Endothelial cell of umbilical vein (primary cell): Measurements from ENCODE around the gene CHRD. TPM values are rescaled to one million over a fixed set of nuclear protein-coding genes. Genes with fewer than 3 reads are reported as not detected.

ENCODE experiments used
- BruUV-seq: library from RNA; stranded (reverse); fragments of 400-500 nt; replicated peaks from 2 replicates; lab custom pipeline; 2021; lab: Mats Ljungman, UMichigan
- CTCF ChIA-PET: fragments of 300-600, 350-600 bp; sonication (Branson Sonifier 250); formaldehyde crosslinking; loops from one replicate; lab custom pipeline; 2021; ENCODE audit warnings: antibody characterized with exemption, inconsistent platforms; lab: Charles Lee
- POLR2A ChIA-PET: fragments of 300-600, 350-600 bp; sonication (Branson Sonifier 250); formaldehyde crosslinking; loops from one replicate; lab custom pipeline; 2021; ENCODE audit warnings: antibody characterized with exemption, inconsistent platforms; lab: Charles Lee
- DNase-seq: peaks from one replicate; pipeline ENCODE4 v3.0.0-alpha.2; 2011; ENCODE audit warnings: low read depth, low spot score
- FAIRE-seq: peaks from 2 replicates; lab custom pipeline; 2011; peaks lifted over from hg19 to GRCh38; lab: Jason Lieb, UNC
- H2AFZ ChIP-seq: 2 replicates; pipeline ENCODE4 v1.6.0; 2012; ENCODE audit warnings: low read depth, low read length, control low read depth, inconsistent platforms
- H3K27ac ChIP-seq: 2 replicates; pipeline ENCODE4 v1.5.1; 2011; ENCODE audit warnings: low read depth, mild to moderate bottlenecking, control low read depth, low read length, moderate library complexity; ENCODE audit not compliant: insufficient read depth
- H3K27me3 ChIP-seq, 2 experiments: 2 replicates each; pipeline versions ENCODE4 v1.6.0 to v1.6.1; 2011; ENCODE audit warnings: low read length in 2 of 2, mixed read lengths in 1 of 2; ENCODE audit not compliant: control insufficient read depth in 2 of 2, insufficient read depth in 2 of 2
- H3K36me3 ChIP-seq, 2 experiments: 2 replicates in 1 of 2; 3 replicates in 1 of 2; pipeline ENCODE4 v1.5.1; 2011; ENCODE audit warnings: low read length in 2 of 2, mild to moderate bottlenecking in 1 of 2, moderate library complexity in 1 of 2; ENCODE audit not compliant: control insufficient read depth in 2 of 2, insufficient read depth in 2 of 2; ENCODE audit errors: extremely low read depth in 1 of 2
- H3K4me1 ChIP-seq: 3 replicates; pipeline ENCODE4 v1.5.1; 2011; ENCODE audit warnings: mild to moderate bottlenecking, low read length; ENCODE audit not compliant: control insufficient read depth, insufficient read depth; ENCODE audit errors: extremely low read depth
- H3K4me2 ChIP-seq: 2 replicates; pipeline ENCODE4 v1.6.1; 2011; ENCODE audit warnings: low read length, control low read depth, mixed read lengths; ENCODE audit not compliant: insufficient read depth
- H3K4me3 ChIP-seq, 3 experiments: fragments of 200-600 bp in 1 of 3; sonication (generic), shearing (Covaris generic) in 1 of 3; replicated peaks in 1 of 3; 2 replicates each; pipeline ENCODE4 v1.5.1; 2011 to 2016; ENCODE audit warnings: control low read depth in 3 of 3, low read length in 3 of 3, mild to moderate bottlenecking in 2 of 3, inconsistent platforms in 1 of 3, low read depth in 1 of 3, moderate library complexity in 1 of 3; ENCODE audit not compliant: insufficient read depth in 1 of 3
- H3K79me2 ChIP-seq: 2 replicates; pipeline ENCODE4 v1.6.0; 2012; ENCODE audit warnings: low read length, inconsistent platforms; ENCODE audit not compliant: control insufficient read depth, insufficient read depth
- H3K9ac ChIP-seq: replicated peaks from 2 replicates; pipeline ENCODE3; 2011; ENCODE audit warnings: low read length, control low read depth; ENCODE audit not compliant: insufficient read depth; ENCODE audit errors: extremely low read depth
- H3K9me1 ChIP-seq: replicated peaks from 3 replicates; pipeline ENCODE4 v1.6.0; 2011; ENCODE audit warnings: mild to moderate bottlenecking, low read length; ENCODE audit not compliant: control insufficient read depth, insufficient read depth; ENCODE audit errors: extremely low read depth
- H3K9me3 ChIP-seq: replicated peaks from 2 replicates; pipeline ENCODE4 v1.5.1; 2012; ENCODE audit warnings: low read length, inconsistent platforms; ENCODE audit not compliant: control insufficient read depth, insufficient read depth
- H4K20me1 ChIP-seq: replicated peaks from 2 replicates; pipeline ENCODE3; 2011; ENCODE audit warnings: mild to moderate bottlenecking, low read length; ENCODE audit not compliant: control insufficient read depth, insufficient read depth; ENCODE audit errors: extremely low read depth
- CTCF ChIP-seq, 2 donors: IDR thresholded peaks; 1 replicate in 1 of 2; 2 replicates in 1 of 2; pipeline ENCODE4 v1.5.1; 2011; ENCODE audit warnings: low read length in 2 of 2, mild to moderate bottlenecking in 2 of 2, moderate library complexity in 2 of 2, control low read depth in 1 of 2, inconsistent platforms in 1 of 2, low read depth in 1 of 2; ENCODE audit not compliant: insufficient read depth in 1 of 2; ENCODE audit errors: extremely low read depth in 1 of 2
- EZH2 ChIP-seq: IDR thresholded peaks from 2 replicates; pipeline ENCODE4 v1.6.1; 2012; ENCODE audit warnings: borderline replicate concordance, low read depth, mild to moderate bottlenecking, moderate library complexity, low read length, inconsistent platforms; ENCODE audit not compliant: severe bottlenecking
- FOS ChIP-seq: IDR thresholded peaks from 2 replicates; pipeline ENCODE4 v1.6.1; 2011; ENCODE audit warnings: mild to moderate bottlenecking, low read length, moderate library complexity, borderline replicate concordance; ENCODE audit not compliant: insufficient read depth
- MYC ChIP-seq: IDR thresholded peaks from one replicate; pipeline ENCODE4 v1.6.1; 2011; ENCODE audit warnings: mild to moderate bottlenecking, low read depth, low read length
- POLR2A ChIP-seq: IDR thresholded peaks from 2 replicates; pipeline ENCODE4 v1.6.1; 2012; ENCODE audit warnings: low read depth, mild to moderate bottlenecking, control low read depth, low read length
- dilution Hi-C: fragments of 300-500 bp; cut with MboI; formaldehyde crosslinking; loops from one replicate; pipeline ENCODE4 v1.15.0; 2019; ENCODE audit warnings: low sequenced_read_pairs; ENCODE audit not compliant: extremely low pct_ligation_motif_present
- intact Hi-C: fragments of 100-400 bp; cut with micrococcal nuclease; formaldehyde crosslinking; loops from one replicate; pipeline ENCODE4 v1.10.0; 2022
- polyA plus RNA-seq, 4 experiments: library from polyadenylated mRNA; depleted of rRNA in 3 of 4; stranded (reverse) in 3 of 4; unstranded in 1 of 4; fragments of >200 nt; gene quantifications; 2 replicates each; pipeline versions ENCODE4 v1.2.1 to v1.2.3, GENCODE V29; 2011 to 2012; ENCODE audit warnings: missing spikeins in 1 of 4
- total RNA-seq: library from RNA; stranded (reverse); gene quantifications from 2 replicates; pipeline ENCODE4 v1.2.3, GENCODE V29; 2021

Gene CHRD
- total and polyA plus RNA-seq, 2 donors (not counting 3 experiments of a cell fraction or from before 2014, with no cell fraction given), result 0.40 to 0.54 TPM

- no peaks in the 10 kb centered on the region for H3K4me1 ChIP-seq
- H3K4me2 ChIP-seq, result no peak overlapping the region
- H4K20me1 ChIP-seq, result no peaks in the 10 kb centered on the region
- no peaks in the 10 kb centered on the region for H3K36me3 ChIP-seq
- dilution Hi-C loops, result no loop called here
- FAIRE-seq, result no peak
- H3K27me3 ChIP-seq, result peaks cover 10 to 16% of the 10 kb centered on the region in 2 experiments
- no TSS peak for BruUV-seq
- ChIA-PET POLR2A (no interaction called here), CTCF (interaction anchor here (0.7 kb wide), 1 partner anchor 14 kb away, joined by 3 read pairs; the partner anchor contains the start of gene THPO)
- intact Hi-C loops, result no loop called here
- TF ChIP-seq MYC (no peak), FOS (no peak), EZH2 (no peak)
- H3K9me1 ChIP-seq, result no peaks in the 10 kb centered on the region
- no peak overlapping the region for H2AFZ ChIP-seq
- no peaks in the 10 kb centered on the region for H3K9me3 ChIP-seq
- H3K79me2 ChIP-seq, result no peaks in the 10 kb centered on the region
- no peak overlapping the region for H3K4me3 ChIP-seq
- H3K27ac ChIP-seq, result no peak overlapping the region
- no peak overlapping the region for H3K9ac ChIP-seq
- no peak for DNase-seq
These were observed 11.4 kb downstream of the CHRD start for GRCh38 chr3:184391266-184391665.

- Histone ChIP-seq H3K79me2 (no peaks in the 10 kb centered on the region), H3K9ac (no peak overlapping the region), H3K4me3 (no peak overlapping the region), H3K36me3 (no peaks in the 10 kb centered on the region), H3K4me2 (no peak overlapping the region), H3K9me3 (no peaks in the 10 kb centered on the region), H2AFZ (no peak overlapping the region), H4K20me1 (no peaks in the 10 kb centered on the region), H3K27ac (no peak overlapping the region), H3K27me3 (peaks cover 15% of the 10 kb centered on the region in 2 experiments), H3K9me1 (no peaks in the 10 kb centered on the region), H3K4me1 (no peaks in the 10 kb centered on the region)
- DNase-seq, result no peak
- ChIA-PET CTCF (no interaction called here), POLR2A (no interaction called here)
- no peak for FAIRE-seq
- TF ChIP-seq MYC (no peak), EZH2 (no peak), FOS (no peak), CTCF (IDR thresholded peaks at IDR 0.05; ENCODE audit: extremely low read depth in 1 of 2, insufficient read depth in 1 of 2, low read depth in 1 of 2, low read length in 2 of 2) (no peak), POLR2A (no peak)
- BruUV-seq, result no TSS peak
- intact Hi-C loops (no loop called here), dilution Hi-C loops (no loop called here)
These were observed 15.4 kb downstream of the CHRD start for GRCh38 chr3:184395320-184395660.
